ENCODE data around the gene HNRNPH3. TPM values are rescaled to one million over a fixed set of nuclear protein-coding genes. Genes with fewer than 3 reads are reported as not detected.

The HNRNPH3 gene
- polyA plus RNA-seq, 3 donors from 2014 or later: 71.7 to 107 (median 85.5) TPM

DNA sequence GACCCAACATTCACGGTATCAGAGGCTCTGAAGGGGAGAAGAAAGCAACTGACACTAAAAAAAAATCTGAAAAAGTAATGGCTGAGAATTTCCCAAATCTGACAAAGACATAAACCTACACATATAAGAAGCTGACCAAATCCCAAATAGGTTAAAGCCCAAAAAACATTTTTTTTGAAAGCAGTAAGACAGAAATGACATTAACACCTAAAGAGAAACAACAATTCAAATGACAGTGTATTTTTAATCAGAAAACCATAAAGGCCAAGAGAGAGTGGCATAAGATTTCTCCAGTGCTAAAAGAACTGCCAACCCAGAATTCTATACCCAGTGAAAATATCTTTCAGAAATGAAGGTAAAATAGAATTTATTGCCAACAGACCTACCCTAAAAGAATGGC lies 39.7 kb downstream of the HNRNPH3 start:
- H3K36me3 Mint-ChIP-seq: peaks cover 37 to 44% (median 40%) of the 10 kb centered on the region in 3 donors
- H3K9me3 Mint-ChIP-seq: peaks cover 0 to 10% (median 6%) of the 10 kb centered on the region in 6 donors
- DNase-seq: no peak
- H3K4me1 Mint-ChIP-seq: no peaks in the 10 kb centered on the region
- peak overlapping the region in 1 of 6 donors; percentile 32 for H3K27ac Mint-ChIP-seq
- H3K27me3 Mint-ChIP-seq (ENCODE audit: low read depth in 3 of 3): no peaks in the 10 kb centered on the region
- no peak overlapping the region for H3K4me3 Mint-ChIP-seq

DNA sequence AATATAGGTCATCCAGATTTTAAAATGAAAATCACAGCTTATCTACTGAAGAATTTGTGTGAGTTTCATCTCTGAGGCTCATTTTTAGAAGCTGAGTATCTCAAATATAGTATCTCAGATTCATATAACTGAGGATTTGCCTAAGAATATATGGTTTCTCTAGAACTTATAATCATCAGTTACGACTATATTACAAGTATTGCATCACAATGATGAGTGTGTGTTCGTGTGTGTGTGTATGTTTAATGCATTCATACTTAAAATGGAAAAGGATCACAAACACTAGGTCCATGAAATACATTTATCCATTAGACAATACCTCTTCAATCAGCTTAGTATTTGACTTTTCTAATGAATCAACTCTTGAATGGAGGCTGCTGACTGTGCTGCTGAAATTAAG lies 53.9 kb downstream of the HNRNPH3 start:
- DNase-seq: no peak
- H3K36me3 Mint-ChIP-seq: peaks cover 10 to 34% (median 23%) of the 10 kb centered on the region in 3 donors
- H3K4me3 Mint-ChIP-seq: no peak overlapping the region
- H3K9me3 Mint-ChIP-seq: no peaks in the 10 kb centered on the region
- H3K27me3 Mint-ChIP-seq (ENCODE audit: low read depth in 3 of 3): no peaks in the 10 kb centered on the region
- H3K4me1 Mint-ChIP-seq: no peaks in the 10 kb centered on the region
- no peak overlapping the region for H3K27ac Mint-ChIP-seq

Other genes with a start within 250 kb of the HNRNPH3 start
- gene MYPN, start 222.6 kb upstream of the HNRNPH3 start, polyA plus RNA-seq: not detected
- gene ATOH7, start 100.0 kb upstream of the HNRNPH3 start, polyA plus RNA-seq: not detected
- gene PBLD, start 864 bp downstream of the HNRNPH3 start, polyA plus RNA-seq: 1 to 10 TPM; 1.3 to 2.6 (median 1.5) TPM
- 1 to 10 TPM; 3.3 to 8.2 (median 5.5) TPM for gene RUFY2, start 75.2 kb downstream of the HNRNPH3 start, polyA plus RNA-seq
- gene DNA2, start 139.9 kb downstream of the HNRNPH3 start, polyA plus RNA-seq: under 1 TPM in 2 of 3 donors, not detected in 1; 0.21 to 0.94 TPM
- gene SLC25A16, start 195.5 kb downstream of the HNRNPH3 start, polyA plus RNA-seq: 10 to 100 TPM in 1 of 3 donors, 1 to 10 TPM in 2; 6.4 to 13.0 (median 6.7) TPM
- gene TET1, start 228.3 kb downstream of the HNRNPH3 start, polyA plus RNA-seq: 1 to 10 TPM in 1 of 3 donors, under 1 TPM in 1, not detected in 1; 0.40 to 1.5 TPM